Measurements from ENCODE around the gene PCDHGA2. TPM values are rescaled to one million over a fixed set of nuclear protein-coding genes. Genes with fewer than 3 reads are reported as not detected.

Gene PCDHGA2
- total RNA-seq, 1 donor, result 2.9 TPM

- Histone ChIP-seq H3K4me2 (ENCODE audit: insufficient read depth, low read length) (peak within 1 kb of the TSS; percentile 78), H2AFZ (ENCODE audit: low read length) (peak within 1 kb of the TSS; percentile 70), H4K20me1 (ENCODE audit: insufficient read depth, low read length) (no peaks in the 10 kb centered on the region), H3K79me2 (ENCODE audit: insufficient read depth, low read length) (no peaks in the 10 kb centered on the region), H3K27ac (ENCODE audit: low read depth, low read length) (no peak within 1 kb of the TSS), H3K4me3 (ENCODE audit: insufficient read depth, low read length) (peak within 1 kb of the TSS; percentile 67), H3K36me3 (ENCODE audit: insufficient read depth, low read length) (no peaks in the 10 kb centered on the region), H3K27me3 (ENCODE audit: insufficient read depth, low read length) (peaks cover 41% of the 10 kb centered on the region), H3K4me1 (ENCODE audit: insufficient read depth, low read length) (no peaks in the 10 kb centered on the region), H3K9me3 (ENCODE audit: low read depth, low read length) (peaks cover 17% of the 10 kb centered on the region)
- DNase-seq (ENCODE audit: insufficient read length, low spot score, missing footprints), result peak; percentile 87
- peak; percentile 60 for TF ChIP-seq CTCF (IDR thresholded peaks at IDR 0.05; ENCODE audit: extremely low read depth, low read depth, low read length)
Measured at GRCh38 chr5:141369994-141370848, 31.7 kb downstream of the PCDHGA2 start, which contains the start of gene PCDHGB3. Gene PCDHGB3 (plus strand): TSS chr5:141370242. CDS start chr5:141370395, 153 bp downstream.

- Histone ChIP-seq H3K79me2 (ENCODE audit: insufficient read depth, low read length) (no peaks in the 10 kb centered on the region), H3K4me3 (ENCODE audit: insufficient read depth, low read length) (no peak overlapping the region), H3K36me3 (ENCODE audit: insufficient read depth, low read length) (no peaks in the 10 kb centered on the region), H4K20me1 (ENCODE audit: insufficient read depth, low read length) (no peaks in the 10 kb centered on the region), H3K27me3 (ENCODE audit: insufficient read depth, low read length) (peaks cover 25% of the 10 kb centered on the region), H3K27ac (ENCODE audit: low read depth, low read length) (no peak overlapping the region), H3K9me3 (ENCODE audit: low read depth, low read length) (peaks cover 8% of the 10 kb centered on the region), H3K4me1 (ENCODE audit: insufficient read depth, low read length) (no peaks in the 10 kb centered on the region), H3K4me2 (ENCODE audit: insufficient read depth, low read length) (no peak overlapping the region), H2AFZ (ENCODE audit: low read length) (no peak overlapping the region)
- no peak for DNase-seq (ENCODE audit: insufficient read length, low spot score, missing footprints)
- TF ChIP-seq CTCF (IDR thresholded peaks at IDR 0.05; ENCODE audit: extremely low read depth, low read depth, low read length), result no peak
Measured at GRCh38 chr5:141371572-141372475, 33.3 kb downstream of the PCDHGA2 start.

- H3K9me3 ChIP-seq (ENCODE audit: low read depth, low read length), result peaks cover 8% of the 10 kb centered on the region
Measured at GRCh38 chr5:141373673-141374317, 35.2 kb downstream of the PCDHGA2 start, which contains the start of gene PCDHGA6. Gene PCDHGA6 (plus strand): TSS chr5:141373891. CDS start chr5:141374084, 193 bp downstream.

More at GRCh38 chr5:141373673-141374317, 35.2 kb downstream of the PCDHGA2 start, which contains the start of gene PCDHGA6:
- peak; percentile 61 for TF ChIP-seq CTCF (IDR thresholded peaks at IDR 0.05; ENCODE audit: extremely low read depth, low read depth, low read length)
- Histone ChIP-seq H4K20me1 (ENCODE audit: insufficient read depth, low read length) (no peaks in the 10 kb centered on the region), H3K4me2 (ENCODE audit: insufficient read depth, low read length) (peak within 1 kb of the TSS; percentile 21), H3K79me2 (ENCODE audit: insufficient read depth, low read length) (no peaks in the 10 kb centered on the region), H2AFZ (ENCODE audit: low read length) (peak within 1 kb of the TSS; percentile 55), H3K36me3 (ENCODE audit: insufficient read depth, low read length) (no peaks in the 10 kb centered on the region), H3K4me1 (ENCODE audit: insufficient read depth, low read length) (no peaks in the 10 kb centered on the region), H3K4me3 (ENCODE audit: insufficient read depth, low read length) (peak within 1 kb of the TSS; percentile 68), H3K27ac (ENCODE audit: low read depth, low read length) (no peak within 1 kb of the TSS), H3K27me3 (ENCODE audit: insufficient read depth, low read length) (peaks cover 16% of the 10 kb centered on the region)
- peak; percentile 84 for DNase-seq (ENCODE audit: insufficient read length, low spot score, missing footprints)

Measured in osteoblast (primary cell).